Activated CD4-positive, alpha-beta T cell treated with anti-CD3 and anti-CD28 coated beads for 24 hours (primary cell): Measurements from ENCODE around the gene HLX.

Source experiments
- DNase-seq, 2 donors: peaks; one replicate each; pipeline ENCODE4 v3.0.0-alpha.2; 2020; ENCODE audit warnings: low read depth in 2 of 2

The HLX gene

DNA sequence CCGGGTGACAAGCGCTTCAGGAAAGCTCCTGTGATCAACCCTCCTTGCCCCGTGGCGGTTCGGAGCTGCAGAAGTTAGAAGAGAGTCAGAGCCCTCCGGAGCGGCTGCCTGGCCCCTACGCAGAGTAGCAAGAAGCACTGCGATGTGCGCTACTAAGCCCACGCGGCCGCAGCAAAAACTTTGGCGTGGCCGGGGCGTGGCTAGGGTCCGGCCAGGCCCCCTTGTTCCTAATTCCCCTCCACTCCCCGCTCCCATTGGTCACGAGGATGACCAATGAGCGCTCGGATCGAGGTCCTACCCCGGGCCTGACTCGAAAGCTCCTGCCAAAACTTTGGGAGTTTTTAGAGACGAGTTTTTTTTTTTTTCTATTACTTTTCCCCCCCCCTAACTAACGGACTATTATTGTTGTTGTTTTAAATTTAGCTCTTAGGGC lies at the start of gene HLX:
Gene HLX, plus strand, starts transcription at position 368 of the 433 bp plus-strand sequence. CDS start 415 bp downstream, outside the sequence.
- no peak for DNase-seq

GRCh38 chr1:220833436-220833835 lies 45.8 kb upstream of the HLX start:
- DNase-seq = no peak

GRCh38 chr1:220834155-220834870 lies 44.9 kb upstream of the HLX start:
- no peak for DNase-seq

GRCh38 chr1:220838578-220838977 lies 40.7 kb upstream of the HLX start:
- no peak for DNase-seq

DNA sequence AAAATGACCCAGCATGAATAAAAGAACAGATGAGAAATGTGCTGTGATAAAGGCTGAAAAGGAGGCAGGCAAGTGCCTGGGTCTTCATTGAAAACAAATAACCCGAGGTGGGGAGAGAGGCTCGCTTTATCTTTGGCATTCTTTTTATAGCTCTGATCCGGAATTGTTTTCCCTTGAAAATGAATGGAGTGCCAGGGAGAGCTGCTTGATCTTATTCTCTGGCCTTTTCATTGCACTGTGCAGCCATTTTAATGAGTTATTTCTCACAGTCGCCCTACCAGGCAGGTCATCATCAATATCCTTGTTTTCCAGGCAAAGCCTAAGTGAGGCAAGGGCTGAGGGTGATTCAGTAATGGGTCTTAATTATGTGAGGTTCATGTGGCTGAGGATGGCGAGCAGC lies 39.8 kb upstream of the HLX start:
- DNase-seq = no peak

DNA sequence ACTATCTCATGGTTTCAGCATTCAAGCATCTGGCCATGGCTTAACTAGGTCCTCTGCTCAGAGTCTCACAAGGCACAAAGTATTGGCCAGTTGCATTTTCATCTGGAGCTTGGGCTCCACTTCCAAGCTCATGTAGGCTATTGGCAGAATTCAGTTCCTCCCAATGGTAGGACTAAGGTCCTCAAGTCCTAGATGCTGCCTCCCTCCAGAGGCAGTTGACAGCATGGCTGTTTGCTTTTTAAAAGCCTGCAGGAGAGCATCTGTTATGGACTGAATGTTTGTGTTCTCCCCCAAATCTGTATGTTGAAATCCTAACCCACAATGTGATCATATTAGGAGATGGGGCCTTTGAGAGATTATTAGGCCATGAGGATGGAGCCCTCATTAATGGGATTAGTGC lies 38.0 kb upstream of the HLX start:
- no peak for DNase-seq

DNA sequence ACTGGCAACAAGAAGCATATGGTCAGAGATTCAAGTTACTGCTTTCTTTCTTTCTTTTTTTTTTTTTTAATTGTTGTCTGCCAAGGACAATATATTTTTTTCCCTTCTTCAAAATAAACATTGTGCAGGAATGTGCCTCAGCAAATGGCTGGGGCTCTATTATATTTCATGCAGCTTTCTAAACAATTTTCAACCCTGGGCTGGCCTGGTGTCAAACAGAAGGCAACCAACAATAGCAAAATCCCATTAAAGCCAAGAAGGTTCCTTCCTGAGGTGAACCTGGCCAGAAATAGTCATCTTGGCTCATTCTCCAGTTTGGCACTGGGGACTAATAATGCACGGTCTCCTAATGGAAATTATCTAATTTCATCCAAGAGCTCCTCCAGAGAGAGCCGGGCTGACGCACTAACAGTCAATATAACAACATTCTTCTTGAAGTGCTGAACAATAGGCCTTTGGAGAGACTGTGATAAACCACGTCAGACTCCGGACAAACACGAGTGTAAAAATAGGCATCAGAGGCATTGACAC lies 35.7 kb upstream of the HLX start:
- DNase-seq = no peak

DNA sequence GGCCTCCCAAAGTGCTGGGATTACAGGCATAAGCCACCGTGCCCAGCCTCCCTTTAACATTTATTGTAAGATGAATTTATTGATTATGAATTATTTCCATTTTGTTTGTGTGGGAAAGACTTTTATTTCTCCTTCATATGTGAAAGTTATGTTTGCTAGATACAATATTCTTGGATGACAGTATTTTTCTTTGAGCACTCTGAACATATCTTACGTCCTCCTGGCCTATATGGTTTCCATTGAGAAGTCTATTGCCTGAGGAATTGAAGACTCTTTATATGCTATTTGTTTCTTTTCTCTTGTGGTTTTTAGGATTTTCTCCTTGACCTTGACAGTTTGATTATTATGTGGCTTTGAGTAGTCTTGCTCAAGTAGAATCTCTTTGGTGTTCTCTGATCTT lies 26.8 kb upstream of the HLX start:
- DNase-seq = no peak

DNA sequence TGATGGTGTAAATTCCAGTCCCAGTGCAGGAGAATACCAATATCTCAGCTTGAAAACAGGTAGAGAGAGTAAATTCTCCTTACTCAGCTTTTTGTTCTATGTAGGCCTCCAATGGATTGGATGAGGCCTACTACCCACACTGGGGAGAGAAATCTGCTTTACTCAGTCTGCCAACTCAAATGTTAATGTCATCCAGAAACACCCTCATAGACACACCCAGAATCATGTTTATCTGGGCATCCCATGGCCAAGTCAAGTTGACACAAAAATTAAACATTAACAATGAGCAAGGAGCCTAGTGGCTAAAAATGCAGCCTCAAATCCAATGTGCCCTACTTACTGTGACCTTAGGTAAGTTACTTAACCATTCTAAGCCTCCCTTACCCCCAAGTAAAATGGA lies 6.9 kb upstream of the HLX start:
- DNase-seq = no peak

- no peak for DNase-seq
Measured at GRCh38 chr1:220873087-220873486, 6.2 kb upstream of the HLX start.

GRCh38 chr1:220873868-220874655 lies 5.2 kb upstream of the HLX start:
- no peak for DNase-seq

DNA sequence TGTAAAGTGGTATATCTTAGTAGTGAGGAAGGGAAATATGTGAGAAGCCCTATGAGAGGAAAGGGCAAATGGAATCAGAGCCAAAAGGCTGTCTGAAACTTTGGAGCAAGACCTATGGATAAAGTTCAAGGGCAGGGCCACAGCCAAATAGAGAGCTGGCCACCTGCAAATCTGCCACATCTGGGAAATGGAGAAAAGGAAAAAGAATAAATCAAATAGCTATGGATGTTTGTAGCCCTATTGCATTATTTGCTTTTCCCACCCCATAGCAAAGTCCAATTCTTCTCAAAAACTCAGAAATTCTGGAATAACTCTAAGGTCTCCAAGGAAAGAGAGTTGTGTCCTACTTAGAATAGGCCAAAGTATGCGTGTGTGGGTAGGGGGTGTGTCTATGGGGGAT lies 4.0 kb upstream of the HLX start:
- DNase-seq = no peak

DNA sequence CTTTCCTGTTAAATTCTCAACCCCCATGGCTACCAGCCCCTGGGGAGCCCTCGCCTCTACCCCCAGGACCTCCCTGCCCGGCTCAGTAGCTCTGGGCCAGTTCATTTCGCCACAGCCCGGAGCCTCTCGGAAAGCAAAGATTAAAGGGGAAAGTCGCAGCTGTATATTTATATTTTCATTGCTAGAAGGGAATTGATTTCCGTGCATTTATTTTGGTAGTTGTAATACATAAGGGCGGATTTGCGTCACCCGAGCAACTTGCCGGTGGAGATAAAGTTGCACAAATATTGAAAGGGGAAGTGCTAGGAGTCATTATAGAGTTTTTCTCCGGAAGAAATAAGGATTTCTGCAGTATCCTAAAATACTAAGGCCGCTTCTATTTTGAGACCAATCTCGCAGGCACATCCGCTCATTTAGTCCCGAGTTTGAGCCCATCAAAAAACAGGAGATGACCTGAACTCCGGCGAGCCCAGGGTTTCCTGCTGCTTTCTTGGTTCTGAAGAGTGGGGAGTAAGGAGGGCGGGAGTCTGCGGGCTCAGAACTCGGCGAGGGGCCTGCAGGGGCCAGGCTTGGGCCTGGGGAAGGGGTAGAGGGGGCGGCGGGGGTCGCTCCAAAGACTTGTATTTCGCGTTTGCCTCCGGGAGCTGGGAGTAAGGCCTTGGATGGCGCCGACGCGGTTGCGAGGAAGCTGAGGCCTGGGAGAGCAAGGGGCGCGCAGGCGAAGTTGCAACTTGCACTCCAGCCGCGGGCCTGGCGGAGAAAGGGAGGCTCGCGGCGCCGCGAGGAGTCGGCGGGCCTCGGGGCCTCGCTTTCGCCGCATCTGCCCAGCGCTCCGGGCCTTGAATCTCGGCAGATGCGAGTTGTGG lies 2.5 kb upstream of the HLX start:
- DNase-seq = no peak

- no peak for DNase-seq
Measured at GRCh38 chr1:220877377-220878095, 1.7 kb upstream of the HLX start.

DNA sequence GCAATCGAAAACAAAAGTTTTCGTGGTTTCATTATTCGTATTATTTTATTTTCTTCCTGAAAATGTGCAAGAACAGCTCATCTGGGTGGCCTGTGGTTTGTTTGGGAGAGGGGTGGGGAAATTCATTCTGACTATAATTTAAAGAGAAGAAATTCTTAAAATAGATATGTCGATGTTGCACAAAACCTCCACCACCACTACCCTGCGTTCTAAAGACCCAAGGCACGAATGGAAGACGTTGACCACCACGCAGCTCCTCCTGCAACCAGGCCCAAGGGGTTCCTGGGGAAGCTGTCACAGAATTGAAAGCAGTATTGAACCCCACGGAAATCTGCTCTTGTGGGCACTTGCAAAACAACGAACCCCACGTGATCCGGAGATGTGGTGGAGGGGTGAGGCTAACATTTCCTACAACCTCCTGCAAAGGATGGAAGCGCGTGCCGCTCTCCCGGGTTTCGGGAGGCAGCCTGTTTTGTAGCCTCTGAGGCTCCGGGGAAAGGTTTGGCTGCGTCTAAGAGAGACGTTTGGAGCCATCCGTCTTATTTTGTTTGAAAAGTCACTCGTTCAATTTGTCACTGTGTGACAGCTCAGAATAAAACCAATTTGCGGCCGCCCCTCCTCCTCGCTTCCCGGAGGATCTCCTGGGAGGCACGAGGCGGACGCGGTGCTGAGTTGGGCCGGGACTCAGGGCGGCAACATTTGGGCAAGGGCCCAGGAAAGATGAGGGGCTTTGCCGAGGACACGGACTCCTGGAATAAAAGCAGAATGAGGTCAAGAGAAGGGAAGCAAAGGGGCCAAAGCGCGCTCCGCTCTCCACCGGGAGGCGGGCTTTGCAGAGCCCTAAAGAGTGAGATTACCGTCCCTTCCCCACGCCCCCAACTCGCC lies 810 bp upstream of the HLX start:
- no peak for DNase-seq

DNA sequence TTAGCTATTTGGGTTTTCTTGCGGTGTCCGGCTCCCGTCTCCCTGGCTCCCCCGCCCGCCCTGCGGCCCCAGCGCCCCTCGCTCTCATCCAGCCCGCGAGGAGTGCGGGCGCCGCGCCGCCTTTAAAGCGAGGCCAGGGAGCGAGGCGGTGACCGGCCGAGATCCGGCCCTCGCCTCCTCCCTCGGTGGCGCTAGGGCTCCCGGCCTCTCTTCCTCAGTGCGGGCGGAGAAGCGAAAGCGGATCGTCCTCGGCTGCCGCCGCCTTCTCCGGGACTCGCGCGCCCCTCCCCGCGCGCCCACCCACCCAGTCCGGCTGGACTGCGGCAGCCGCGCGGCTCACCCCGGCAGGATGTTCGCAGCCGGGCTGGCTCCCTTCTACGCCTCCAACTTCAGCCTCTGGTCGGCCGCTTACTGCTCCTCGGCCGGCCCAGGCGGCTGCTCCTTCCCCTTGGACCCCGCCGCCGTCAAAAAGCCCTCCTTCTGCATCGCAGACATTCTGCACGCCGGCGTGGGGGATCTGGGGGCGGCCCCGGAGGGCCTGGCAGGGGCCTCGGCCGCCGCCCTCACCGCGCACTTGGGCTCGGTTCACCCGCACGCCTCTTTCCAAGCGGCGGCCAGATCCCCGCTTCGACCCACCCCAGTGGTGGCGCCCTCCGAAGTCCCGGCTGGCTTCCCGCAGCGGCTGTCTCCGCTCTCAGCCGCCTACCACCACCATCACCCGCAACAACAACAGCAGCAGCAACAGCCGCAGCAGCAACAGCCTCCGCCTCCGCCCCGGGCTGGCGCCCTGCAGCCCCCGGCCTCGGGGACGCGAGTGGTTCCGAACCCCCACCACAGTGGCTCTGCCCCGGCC lies 492 bp downstream of the HLX start:
- DNase-seq = no peak

- no peak for DNase-seq
Measured at GRCh38 chr1:220880362-220880670, 1.1 kb downstream of the HLX start.

GRCh38 chr1:220880726-220881506 lies 1.7 kb downstream of the HLX start:
- DNase-seq = no peak
